ACHN (cell line): Measurements from ENCODE around the gene S100A13.
A peak's percentile ranks its signal among the peaks of the same experiment; 100 is the strongest.
"Not testable (repeated sequence)": the region's sequence is repeated elsewhere in the genome, so short reads cannot be mapped to it uniquely, and the experiment has no call there.

ENCODE experiments used
- DNase-seq: peaks from one replicate; pipeline ENCODE4 v3.0.0-alpha.2; 2015
- in situ Hi-C: cut with HindIII; loops from 2 replicates; pipeline ENCODE4 v1.10.0; 2017; ENCODE audit warnings: low sequenced_read_pairs, low pct_ligation_motif_present, low pct_unique_long_range_greater_than_20kb

Gene S100A13

DNA sequence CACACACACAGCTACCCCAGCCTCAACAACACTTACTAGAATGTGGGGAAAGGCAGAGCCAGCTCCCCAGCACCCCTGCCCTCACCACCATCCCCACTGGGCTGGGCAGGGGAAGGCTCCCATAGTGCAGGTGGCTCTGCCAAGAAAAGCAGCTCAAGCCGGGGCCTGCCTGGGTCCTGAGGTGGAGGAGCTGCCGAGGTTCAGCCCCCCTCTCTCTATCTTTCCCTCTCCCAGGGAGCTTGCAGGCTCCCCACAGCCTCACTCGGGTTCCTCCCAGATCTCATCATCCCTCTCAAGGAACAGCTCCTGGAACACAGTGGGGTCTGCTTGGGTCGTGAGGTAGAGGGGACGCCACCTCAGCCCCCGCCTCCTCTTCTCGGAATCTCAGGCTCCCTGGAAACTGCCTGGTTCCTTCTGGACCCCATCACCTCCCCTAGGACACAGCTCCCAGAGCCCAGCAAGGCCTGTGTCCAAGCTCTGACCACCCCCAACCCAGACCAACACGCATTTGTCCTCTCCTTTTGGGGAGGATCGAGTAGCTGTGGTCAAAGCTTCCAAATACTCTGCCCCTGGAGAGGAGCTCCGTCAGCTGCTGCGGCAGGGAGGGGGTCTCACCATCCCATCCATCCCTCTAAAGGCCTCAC, 15.1 kb downstream of the S100A13 start:
- in situ Hi-C loops: no loop called here
- peak; percentile 22 for DNase-seq

DNA sequence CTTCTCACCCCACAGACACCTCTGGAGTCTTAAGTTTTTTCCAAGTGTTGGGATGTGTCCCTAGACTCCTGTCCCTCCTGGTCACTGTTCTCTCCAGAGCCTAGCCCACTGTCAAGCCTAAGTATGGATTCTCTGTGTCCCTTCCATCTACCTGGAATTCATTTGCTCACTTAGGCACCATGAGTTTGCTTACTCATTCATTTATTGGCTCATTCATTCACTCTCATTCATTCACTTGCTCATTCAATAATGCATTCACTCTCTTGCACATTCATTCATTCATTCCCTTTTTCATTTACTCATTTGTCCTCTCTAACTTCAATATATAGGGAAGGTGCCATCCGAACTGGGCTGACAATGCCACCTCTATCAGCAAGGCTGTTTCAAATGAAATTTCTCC, 15.9 kb downstream of the S100A13 start:
- DNase-seq: no peak
- in situ Hi-C loops: no loop called here

DNA sequence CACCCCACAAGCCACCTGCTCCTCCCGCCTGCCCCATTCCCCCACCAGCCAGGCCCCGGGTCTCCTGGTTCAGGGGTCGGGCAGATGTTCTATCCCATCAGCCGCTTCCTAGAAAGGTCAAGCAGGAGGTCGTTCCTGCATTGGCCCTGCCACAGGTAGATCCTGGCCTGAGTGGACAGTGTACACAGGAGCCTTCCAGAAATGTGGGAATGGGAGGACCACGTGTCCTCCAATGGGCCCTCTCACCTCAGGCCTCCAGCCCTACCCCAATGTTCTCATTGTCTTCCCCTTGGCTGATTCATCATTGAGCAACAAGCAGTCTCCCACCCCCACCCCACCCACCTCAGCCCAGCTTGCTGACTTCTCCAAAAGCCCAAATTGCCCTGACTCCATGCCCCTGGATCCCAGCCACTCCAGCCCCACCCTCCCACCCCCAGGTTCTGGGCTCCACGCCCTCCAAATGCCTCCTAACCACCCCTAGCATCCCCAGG, 16.4 kb downstream of the S100A13 start:
- DNase-seq: no peak
- in situ Hi-C loops: no loop called here

DNA sequence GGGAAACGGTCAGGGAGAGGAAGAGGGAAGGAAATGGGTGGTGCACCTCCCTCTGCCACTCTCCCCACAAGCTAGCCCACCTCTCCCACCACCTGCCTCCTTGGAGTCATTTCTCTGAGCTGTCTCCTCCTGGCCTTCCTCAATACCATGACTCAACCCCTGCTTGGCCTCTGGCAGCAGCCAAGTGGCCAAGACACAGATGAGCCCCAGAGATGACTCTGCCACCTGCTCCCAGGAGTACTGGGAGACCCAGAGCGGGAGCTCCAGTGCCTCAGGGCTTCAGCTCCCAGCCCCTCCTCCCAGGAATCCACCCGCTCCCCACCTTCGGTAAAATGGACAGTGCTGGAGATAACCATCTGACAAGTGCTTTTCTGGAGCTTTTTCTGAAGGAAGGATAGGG, 17.0 kb downstream of the S100A13 start:
- in situ Hi-C loops: no loop called here
- no peak for DNase-seq

DNA sequence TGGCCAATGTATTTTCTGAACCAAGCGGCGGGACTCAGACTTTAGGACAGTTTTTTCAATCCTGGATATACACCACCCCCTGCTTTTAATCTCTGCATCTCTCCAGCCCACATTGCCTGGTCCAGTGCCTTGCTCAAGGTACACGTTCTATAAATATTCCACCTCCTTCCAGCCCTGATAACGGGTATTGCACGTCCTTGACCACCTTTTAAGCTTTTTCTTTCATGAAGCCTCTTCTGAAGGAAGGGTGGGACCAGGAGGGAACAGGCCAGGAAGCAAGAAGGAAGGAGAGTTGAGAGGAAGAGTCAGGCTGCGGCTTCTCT, 17.8 kb downstream of the S100A13 start:
- no peak for DNase-seq
- in situ Hi-C loops: no loop called here

DNA sequence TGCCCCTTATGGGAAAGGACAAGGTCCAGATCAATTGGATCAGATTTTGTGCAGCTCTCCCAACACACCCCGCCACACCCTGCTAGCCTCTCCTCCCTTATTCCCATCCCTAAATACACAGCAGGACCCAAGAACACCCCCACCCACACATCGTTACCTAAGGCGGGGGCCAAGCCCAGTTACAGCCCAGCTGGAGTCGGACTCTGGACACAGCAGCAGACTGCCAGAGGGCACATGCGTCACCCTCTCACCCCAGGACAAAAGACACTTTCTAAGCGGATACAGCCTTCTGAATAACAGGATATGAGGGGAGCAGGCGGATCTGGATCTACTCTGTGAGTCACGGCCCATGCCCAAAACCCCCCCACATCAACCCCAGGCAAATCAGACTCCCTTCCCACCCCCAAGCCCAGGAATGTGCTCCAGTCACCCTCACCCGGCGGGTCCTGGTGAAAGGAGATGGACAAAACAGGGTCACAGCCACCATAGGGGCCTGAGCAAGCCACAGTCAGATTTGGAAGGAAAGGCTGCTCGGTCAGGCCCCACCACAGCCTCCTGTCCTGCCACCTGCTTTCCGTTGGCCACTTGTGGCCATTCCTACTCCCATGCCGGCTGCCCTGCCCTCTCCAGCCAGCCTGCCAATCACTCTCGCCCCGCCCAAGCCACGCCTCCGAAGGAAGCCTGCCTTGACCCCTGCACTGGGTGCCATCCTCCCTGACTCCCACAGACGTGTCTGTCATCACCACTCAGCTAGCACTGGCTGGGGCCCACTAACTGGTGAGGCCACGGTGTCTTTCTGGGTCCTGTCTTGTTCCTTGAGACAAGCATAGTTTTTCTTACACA, 18.3 kb downstream of the S100A13 start:
- in situ Hi-C loops: no loop called here

DNA sequence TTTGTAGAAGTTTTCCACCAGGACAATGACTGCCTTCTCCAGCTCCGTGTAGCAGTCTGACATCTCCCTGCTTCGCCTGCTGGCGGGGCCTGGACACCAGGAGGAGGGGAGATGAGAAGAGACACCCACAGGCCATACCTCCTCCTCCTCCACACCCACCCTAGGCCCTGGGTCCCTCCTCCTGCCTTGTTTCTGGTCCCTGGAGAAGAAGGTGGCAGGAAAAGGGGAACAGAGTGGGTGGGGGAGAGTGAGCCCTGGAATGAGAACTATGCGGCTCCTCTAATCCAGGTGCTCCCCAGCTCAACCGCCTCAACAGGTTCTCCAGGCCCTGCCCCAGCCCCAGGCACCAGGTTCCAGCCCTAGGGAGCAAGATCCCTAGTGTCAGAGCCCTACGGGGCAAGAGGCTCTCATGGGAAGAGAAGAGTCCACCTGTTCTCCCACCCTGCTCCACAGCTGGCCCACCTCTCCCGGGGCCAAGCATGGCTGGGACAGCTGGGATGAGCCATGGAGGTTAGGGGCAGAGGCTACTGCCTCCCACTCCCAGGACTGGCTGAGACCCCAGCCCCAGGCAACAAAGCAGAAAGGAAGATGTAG, 19.1 kb downstream of the S100A13 start:
- DNase-seq: no peak
- in situ Hi-C loops: no loop called here

More for the DNA sequence above, 18.3 kb downstream of the S100A13 start:
- no peak for DNase-seq

DNA sequence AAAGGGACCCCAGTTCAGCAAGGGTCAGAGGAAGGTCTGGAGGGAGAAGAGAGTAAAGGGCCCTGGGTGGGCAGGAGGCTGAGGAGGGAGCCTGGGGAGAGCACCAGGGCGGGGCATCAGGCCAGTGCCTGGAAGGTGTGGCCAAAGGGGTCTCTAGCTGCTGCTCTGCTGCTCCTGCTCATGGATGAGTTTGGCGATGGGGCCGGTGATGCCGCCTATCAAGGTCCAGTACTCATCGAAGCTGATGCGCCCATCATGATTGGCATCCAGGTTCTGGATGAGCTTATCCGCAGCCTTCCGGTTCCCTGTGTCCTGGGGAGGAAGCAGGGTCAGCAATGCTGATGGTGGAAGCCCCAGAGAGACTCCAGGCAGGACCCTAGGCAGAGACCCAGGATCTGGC, 19.9 kb downstream of the S100A13 start:
- in situ Hi-C loops: no loop called here
- DNase-seq: no peak

DNA sequence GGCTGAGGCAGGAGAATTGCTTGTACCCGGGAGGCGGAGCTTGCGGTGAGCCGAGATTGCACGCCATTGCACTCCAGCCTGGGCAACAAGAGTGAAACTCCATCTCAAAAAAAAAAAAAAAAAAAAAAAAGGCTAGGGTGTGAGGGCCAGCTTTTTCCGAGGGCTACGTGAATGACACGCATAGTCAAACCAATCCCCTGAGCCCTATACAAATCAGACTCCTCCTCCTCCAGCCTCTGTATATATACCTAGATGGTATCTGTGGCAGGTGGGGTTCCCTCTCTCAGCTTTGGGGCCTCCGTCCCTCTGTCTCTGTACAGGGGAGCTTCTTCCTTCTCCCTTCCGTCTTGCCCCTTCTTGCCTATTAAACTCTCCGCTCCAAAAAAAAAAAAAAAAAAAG, 21.1 kb downstream of the S100A13 start:
- in situ Hi-C loops: no loop called here

DNA sequence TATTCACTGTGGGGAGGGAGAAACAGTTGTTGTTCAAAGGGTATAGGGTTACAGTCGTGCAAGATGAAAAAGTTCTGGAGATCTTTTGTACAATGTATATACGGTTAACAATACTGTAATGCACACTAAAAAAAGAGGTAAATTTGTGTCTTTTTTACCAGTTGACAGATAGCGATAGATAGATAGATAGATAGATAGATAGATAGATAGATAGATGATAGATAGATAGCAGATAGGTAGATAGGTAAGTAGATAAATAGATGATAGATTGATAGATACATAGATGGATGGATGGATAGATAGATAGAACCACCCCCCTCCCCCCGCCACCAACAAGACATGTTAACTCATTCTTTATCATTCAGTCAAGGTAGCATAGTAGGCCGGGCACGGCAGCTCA, 24.6 kb downstream of the S100A13 start:
- in situ Hi-C loops: no loop called here
- no peak for DNase-seq

More for the DNA sequence above, 21.1 kb downstream of the S100A13 start:
- no peak for DNase-seq

DNA sequence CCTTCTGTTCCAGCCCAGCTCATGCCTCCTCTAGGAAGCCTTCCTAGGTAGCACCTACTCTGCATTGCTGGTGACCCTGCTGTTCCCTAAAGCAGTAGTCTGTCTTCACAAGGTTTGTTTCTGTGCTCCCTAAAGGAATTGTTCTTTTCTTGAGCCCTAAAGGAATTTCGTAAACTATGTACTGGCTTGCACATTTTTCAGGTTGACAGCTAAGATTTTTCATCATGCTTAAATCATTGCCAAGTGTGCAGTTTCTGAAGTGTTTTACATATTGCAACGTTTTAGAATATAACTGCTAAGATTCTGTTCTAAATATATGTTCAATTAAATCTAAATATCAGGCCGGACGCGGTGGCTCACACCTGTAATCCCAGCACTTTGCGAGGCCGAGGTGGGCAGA, 27.5 kb downstream of the S100A13 start:
- no peak for DNase-seq
- in situ Hi-C loops: no loop called here

DNA sequence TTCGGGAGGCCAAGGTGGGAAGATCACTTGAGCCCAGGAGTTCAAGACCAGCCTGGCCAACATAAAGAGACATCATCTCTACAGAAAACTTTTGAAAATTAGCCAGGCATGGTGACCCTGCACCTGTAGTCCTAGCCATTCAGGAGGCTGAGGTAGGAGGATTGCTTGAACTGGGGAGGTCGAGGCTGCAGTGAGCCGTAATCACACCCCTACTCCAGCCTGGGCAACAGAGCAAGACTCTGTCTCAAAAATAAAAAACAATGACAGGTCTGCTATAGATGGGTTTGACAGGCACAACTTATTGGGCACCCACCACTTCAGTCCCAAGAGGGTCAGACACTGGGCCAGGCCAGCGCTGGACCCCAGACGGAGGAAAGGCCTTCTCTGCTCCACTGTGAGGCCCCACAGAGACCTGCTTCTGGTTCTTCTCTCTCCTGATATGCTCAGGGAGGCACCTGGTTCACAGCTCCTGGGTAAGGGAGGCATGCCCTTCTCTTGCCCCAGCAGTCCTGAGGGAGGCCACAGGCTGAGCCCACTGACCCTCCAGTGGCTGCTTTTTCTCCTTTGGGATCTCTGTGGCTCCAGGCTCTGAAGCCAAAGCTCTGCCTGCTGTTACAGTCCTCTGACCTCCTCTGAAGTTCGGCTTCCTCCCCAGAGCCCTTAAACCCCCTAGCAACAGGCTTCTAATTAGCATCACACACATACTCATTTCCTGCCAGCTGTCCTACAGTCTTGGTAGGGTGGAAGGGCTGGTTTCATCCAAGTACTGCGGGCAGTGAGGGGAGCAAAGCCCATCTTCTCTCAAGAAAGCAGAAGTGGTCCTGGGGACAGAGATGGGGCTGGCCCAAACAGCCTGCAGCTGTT, 28.8 kb downstream of the S100A13 start:
- no peak for DNase-seq
- in situ Hi-C loops: no loop called here

DNA sequence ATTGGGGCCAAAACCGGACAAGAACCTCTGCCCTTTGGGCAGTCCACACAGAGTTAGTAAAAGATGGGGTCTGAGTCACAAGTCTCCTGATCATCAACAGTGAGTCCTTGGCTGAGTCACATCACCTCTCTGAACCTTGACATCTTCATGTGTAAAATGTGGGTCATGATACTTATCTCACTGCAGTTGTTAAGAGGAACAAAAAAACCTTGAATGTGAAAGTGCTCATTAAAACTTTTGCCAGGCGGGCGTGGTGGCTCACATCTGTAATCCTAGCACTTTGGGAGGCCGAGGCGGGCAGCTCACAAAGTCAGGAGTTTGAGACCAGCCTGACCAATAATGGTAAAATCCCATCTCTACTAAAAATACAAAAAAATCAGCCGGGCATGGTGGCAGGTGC, 30.1 kb downstream of the S100A13 start:
- in situ Hi-C loops: no loop called here
- DNase-seq: peak; percentile 64

DNA sequence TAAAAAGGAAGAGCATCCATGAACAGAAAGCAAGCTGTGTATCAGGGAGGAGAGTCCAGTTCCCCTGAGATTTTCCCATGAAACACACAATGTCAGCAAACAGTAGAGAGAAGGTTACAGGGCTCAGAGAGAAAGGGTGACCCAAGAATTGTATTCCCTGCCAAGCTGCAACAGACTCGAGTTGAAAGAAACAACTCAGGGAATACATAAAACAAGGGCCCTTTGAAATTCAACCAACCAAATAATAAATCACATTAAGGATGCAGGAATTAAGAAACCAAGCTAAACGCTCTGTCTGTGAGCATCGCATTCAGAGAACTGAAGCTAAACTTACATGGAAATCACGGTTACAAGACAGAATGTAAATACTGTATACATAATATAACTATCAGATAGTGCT, 34.6 kb downstream of the S100A13 start:
- in situ Hi-C loops: no loop called here
- no peak for DNase-seq

DNA sequence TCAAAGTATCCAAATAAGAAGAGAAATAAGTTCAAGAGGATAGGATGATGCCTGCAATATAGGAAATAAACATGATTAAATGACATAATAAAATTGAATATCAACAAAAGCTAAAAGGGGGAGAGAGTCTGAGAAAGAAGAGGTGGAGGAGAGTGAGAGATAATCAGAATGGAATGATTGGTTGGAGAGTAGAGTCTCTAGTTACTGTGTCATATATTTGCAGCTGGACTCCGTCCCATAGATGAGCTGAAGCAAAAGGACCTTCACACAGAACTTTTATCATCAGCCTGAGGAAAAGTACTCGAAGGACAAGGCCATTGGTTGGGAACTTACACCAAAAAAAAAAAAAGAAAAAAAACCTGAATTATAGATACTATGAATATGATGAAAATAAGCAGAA, 38.8 kb downstream of the S100A13 start:
- DNase-seq: no peak
- in situ Hi-C loops: no loop called here

DNA sequence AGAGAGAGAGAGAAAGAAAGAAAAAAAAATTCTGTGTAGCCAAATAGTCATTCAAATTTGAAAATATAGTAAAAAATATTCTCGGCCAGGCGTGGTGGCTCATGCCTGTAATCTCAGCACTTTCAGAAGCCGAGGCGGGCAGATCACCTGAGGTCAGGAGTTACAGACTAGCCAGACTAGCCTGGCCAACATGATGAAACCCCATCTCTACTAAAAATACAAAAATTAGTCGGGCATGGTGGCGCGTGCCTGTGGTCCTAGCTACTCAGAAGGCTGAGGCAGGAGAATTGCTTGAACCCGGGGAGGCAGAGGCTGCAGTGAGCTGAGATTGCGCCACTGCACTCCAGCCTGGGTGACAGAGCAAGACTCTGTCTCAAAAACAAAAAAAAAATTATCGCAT, 39.3 kb downstream of the S100A13 start:
- DNase-seq, in situ Hi-C loops: not testable (repeated sequence)

DNA sequence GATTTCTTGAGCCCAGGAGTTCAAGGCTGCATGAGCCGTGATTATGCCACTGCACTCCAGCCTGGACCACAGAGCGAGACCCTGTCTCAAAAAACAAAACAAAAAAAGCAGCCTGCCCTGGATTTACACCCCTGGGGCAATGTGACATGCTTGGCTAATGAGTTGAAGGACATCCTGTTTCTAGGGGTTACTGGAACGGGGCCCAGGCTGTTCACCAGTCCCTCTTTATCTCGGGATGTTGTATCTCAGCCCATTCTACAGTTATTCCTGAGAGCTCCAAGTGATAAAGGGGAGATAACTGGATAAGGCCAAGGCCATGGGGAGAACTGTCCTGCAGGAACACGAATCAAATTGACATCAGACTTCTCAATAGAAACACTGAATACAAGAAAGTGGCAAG, 40.0 kb downstream of the S100A13 start:
- in situ Hi-C loops: no loop called here
- DNase-seq: no peak

DNA sequence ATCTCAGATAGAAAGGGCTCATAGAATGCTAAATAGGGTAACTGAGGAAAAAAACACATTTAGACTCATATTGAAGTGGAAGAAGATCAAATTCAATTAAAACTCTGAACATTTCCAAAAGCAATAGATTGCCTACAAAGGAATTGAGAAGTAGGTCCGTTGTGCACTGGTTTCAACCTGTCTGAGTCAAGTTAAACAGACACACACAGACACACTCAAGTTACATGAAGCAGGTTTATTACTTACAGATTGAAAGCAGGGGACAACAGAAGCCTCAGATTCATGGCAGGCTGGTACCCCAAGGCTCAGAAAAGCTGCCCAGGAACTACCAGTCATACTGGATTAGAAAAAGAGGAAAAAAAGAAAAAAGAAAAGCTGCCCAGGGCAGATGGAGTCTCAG, 41.0 kb downstream of the S100A13 start:
- DNase-seq: no peak
- in situ Hi-C loops: no loop called here

DNA sequence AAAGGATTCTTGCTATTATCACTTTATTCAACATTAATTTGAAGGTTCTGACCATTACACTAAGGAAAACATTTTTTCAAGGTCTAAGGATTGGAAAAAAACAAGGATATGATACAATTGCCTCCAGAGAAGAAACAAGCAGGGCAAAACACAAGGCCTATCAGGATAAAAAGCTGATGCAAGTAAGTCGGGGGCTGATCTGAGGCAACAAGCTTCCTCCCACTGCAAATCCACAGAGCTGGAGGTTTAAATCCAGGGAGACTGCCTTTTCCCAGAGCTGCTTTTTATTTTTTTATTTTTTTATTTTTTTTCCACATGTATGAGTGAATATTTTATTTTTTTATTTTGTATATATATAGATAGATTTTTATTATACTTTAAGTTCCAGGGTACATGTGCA, 42.3 kb downstream of the S100A13 start:
- in situ Hi-C loops: no loop called here
- no peak for DNase-seq
